ENCODE measurements around the gene CCDC57.

The CCDC57 gene

DNA sequence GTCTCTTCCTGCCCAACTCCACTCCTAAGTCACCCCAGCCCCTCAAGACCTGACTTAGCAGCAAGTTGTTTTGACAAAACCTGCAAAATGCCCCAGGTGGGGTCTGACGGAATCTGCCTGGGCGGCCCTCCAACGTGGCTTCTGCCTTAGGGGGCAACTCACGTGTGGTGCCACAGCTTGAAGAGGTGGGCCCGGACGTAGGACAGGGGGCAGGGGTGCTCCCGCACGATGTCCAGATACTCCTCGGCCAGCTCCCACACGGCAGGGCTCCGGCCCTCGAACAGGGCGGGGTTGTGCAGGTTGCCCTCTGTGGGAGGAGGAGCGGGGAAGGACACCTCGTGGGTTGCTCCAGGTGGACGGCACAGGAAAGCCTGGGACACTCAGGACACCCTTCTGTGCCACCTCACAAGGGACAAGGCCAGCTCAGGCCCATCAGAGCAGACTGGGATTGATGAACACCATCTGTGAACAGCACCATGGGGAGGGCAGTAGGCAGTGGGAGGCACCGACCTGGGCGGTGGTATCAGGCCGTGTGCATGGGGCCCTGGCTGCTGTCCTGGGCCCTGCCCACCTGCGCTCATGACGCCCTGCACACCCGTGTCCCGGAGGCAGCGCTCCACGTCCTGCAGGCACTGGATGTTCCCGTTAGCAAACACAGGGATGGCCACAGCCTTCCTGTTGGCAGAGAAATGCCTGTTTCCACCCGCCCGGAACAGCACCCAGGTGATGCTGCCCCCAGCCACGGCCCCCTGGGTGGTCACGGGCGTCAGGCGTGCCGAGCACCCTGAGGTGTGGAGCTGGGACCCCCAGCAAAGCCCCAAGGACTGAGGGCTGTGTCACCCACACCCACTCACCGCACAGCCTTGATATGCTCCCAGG, 151.4 kb downstream of the CCDC57 start:
- no peak for DNase-seq (ENCODE audit: low read depth)

DNA sequence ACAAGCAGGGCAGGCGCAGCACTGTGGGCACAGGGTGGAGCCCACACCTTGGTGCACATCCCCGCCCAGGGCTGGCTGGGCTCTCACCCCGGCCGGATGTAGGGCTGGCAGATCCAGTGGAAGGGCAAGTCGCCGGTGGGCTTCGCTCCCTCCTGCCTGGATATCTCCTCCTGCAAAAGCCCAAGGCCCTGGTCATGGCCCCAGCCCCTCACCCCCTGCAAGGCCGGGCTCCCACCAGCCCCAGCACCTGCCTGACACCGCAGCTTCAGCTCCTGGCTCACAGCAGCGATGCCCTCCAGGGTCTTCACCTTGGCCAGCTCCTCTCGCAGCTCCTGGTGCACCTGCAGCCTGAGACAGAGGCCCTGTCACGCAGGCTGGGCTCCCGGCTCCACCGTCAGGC, 152.0 kb downstream of the CCDC57 start:
- DNase-seq (ENCODE audit: low read depth) = no peak

DNA sequence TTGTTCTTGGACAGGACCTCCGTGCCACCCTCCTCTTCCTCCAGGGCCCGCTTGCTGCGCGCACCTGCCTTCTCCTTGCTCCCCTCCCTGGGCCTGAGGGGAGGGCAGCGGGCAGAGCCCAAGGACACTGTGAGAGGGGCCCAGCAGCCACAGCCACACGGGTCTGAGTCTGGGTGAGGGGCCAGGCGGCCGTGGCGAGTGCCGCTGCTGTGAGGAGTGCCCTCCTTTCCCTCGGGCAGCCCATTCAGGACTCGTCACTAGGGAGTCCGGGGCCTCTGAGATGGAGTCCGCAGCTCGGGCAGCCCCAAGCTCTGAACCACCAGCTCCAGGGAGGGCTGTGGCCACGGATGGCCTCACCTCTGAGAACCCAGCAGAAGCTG, 152.7 kb downstream of the CCDC57 start:
- no peak for DNase-seq (ENCODE audit: low read depth)

DNA sequence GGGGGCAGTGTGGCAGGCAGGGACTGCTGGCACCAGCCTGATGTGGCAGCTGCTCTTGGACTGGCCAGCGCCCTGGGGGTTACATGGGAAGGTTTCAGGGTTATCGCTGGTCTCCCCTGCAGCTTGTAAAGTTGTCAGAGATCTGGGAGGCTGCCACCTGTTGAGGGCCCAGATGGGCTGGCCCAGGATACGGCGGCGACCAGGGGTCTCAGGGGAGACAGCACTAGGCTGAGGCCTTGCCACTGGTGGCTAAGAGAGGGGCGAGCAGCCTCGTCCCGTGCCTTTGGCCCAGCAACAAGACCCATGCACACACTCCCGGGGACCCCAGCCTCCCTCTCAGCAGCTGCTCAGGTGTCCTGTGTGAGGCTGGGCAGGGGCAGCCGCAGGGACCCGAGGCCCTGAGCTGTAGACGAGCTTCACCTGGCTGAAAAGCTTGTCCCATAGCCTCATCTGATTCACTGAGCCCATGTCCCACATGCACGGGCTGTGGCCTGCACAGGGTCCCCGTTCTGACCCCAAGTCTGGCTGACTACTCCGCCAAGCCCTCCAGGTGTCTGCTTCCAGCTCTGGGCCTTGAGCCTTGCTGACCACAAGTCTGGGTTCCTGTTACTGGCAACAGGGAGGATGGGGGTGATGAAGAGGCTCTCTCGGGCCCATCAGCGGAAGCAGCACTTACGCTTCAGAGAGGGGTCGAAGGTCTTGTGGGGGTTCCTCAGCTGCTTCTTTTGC, 153.2 kb downstream of the CCDC57 start:
- DNase-seq (ENCODE audit: low read depth) = no peak

DNA sequence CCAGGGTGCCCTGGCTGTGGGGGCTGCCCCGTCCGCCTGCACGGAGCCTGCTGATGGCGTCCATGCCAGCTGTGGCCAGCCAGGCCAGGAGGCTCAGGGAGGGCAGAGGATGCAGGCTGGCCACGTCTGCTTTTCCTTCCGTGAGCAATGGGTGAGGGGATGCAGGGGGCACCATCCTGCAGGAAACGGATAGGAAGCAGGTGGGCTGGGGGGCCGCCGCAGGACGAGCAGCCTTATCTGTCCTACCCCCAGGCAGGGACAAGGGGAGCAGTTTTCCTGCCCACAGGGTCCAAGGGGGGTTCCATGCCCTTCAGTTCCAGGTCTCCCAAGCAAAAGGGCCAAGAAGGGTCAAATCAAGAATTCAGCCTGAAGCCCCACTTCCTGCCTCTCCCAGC, 153.8 kb downstream of the CCDC57 start:
- DNase-seq (ENCODE audit: low read depth) = no peak

DNA sequence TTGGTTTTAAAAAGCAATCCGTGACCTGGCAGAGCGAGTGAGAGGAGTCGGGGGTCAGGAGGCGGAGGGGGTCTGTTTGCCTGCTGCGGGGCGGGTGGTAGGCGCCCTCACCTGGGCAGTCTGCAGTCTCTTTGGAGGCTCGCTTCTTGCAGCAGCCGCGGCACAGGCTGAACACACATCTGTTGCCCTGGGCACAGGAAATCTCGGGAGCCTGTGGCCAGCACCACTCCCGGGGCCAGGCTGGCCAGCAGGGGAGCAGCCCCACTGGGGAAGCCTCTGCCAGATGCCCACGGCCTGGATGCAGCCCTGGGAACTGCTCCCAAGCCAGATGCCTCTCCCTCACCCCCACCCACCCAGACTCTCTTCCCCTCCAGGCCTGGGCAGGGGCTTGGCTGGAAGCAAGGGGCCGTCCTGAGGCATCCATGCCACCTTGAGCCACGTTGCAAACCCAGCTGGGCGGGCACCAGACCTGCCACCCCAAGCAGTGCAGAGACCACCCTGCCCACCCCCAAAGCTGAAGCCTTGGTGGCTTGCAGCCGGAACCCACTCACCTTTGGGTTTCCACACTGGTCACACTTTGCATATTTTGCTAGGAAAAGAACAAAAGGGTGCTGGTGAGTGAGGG, 154.3 kb downstream of the CCDC57 start:
- no peak for DNase-seq (ENCODE audit: low read depth)

DNA sequence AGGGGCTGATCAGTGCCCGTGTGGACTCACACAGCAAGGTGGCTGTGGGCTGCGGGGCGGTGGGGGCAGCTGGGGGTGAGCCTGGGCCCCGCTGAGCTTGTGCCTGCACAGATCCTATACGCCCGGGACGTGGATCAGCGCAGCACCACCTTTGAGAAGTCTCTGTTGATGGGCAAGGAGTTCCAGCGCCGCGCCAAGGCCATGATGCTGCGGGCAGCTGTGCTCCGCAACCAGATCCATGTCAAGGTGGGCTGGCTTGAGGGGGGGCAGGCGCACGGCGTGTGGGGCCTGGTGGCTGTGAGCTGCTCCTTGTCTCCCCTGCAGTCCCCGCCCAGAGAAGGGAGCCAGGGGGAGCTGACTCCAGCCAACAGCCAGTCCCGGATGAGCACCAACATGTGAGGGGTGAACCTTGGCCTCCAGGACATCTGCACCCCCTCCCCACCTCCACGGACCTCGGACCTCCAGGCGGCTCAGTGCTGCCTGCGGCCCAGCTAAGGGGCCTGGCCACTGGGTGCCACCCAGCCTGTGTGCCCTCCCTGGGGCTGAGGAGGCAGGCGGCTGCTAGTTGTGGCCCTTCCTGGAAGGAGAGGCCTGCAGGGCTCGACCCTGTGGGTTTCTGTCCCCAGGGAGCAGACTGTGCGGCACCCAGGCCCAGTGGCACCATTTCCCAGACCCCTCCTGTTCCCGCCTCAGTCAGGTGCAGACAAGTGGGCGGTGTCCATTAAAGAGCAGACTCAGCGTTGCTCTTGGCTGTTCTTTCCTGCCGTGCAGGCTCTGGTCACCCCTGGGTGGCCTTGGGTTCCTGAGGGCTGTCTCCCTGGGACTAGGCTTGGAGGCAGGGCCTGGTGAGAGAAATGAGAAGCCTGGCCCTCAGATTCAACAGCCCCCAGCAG, 155.7 kb downstream of the CCDC57 start:
- DNase-seq (ENCODE audit: low read depth) = no peak

DNA sequence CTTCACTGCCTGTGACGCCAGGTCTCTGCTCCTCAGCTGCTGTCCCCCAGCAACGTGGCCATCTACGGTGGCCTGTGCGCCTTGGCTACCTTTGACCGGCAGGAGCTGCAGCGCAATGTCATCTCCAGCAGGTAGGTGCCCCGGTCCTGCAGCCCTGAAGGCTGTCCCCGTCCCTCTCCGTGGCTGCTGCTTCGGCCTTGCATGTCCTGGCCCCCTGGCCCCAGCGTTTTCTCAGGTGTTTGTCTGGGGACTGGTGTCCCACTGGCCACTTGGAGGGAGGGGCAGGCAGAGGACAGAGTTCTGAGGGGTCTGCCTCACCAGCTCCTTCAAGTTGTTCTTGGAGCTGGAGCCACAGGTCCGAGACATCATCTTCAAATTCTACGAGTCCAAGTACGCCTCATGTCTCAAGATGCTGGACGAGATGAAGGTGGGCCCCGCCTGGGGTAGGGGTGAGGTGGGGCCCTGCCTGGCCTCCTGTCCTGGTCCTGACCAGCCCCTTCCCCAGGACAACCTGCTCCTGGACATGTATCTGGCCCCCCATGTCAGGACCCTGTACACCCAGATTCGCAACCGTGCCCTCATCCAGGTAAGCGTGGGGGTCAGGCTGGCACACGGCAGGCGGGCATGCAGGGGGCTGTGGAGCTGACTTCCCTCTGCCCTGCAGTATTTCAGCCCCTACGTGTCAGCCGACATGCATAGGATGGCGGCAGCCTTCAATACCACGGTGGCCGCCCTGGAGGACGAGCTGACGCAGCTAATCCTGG, 156.5 kb downstream of the CCDC57 start:
- DNase-seq (ENCODE audit: low read depth) = no peak

DNA sequence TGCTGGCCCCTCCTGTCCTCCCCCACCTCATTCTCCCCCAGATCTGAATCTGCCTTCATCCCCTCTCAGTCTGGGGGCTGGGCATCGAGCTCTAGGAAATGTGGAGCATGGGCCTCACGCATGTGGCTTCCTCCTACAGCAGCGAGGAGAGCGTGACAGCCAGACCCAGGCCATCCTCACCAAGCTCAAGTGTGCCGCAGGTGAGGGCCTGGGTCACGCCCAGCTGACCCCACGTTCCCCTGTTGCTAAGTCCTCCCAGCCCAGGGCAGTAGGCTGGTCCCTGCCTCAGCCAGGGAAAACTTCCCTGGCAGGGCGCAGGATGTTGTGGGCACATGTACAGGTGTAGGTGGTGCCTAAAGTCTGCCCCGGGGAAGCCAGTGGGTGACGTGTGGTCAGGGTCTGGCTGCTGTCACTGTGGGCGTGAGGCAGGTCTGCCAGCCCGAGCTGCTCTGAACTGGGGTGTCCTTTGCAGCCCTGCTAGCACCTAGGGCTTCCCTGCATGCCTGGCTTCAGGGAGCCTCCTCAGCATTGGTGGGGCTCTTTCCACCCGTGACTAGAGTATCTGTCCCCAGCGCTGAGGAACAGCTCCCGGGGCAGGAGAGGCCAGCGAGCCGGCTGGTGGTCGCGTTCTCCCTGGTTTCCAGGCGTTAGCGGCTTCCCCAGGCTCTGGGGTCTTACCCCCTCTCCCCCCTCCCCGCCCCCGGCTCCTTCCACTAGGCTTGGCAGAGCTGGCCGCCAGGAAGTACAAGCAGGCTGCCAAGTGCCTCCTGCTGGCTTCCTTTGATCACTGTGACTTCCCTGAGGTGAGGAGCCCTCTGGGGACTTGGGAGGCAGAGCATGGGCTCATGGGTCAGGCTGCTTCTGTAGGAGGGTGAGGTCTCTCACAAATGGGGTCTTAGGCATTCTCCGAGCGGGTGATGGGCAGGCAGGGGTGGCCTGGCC, 157.3 kb downstream of the CCDC57 start:
- no peak for DNase-seq (ENCODE audit: low read depth)

DNA sequence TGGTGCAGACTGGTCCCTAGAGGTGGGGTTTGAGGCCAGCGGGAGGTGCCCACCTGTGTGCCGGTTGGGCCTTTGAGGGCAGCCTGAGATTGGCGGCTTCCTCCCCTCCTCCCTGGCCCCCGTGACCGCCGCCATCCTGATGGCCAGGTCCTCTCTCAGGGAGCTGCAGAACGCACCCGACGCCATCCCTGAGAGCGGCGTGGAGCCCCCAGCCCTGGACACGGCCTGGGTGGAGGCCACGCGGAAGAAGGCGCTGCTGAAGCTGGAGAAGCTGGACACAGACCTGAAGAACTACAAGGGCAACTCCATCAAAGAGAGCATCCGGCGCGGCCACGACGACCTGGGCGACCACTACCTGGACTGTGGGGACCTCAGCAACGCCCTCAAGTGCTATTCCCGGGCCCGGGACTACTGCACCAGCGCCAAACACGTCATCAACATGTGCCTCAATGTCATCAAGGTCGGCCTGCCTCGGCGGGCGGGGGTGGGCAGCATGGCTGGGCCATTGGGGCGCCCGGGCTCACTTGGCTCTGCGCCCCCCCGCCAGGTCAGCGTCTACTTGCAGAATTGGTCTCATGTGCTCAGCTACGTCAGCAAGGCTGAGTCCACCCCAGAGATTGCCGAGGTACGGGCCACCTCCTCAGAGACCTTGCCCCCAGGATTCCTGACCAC, 158.2 kb downstream of the CCDC57 start:
- DNase-seq (ENCODE audit: low read depth) = no peak

DNA sequence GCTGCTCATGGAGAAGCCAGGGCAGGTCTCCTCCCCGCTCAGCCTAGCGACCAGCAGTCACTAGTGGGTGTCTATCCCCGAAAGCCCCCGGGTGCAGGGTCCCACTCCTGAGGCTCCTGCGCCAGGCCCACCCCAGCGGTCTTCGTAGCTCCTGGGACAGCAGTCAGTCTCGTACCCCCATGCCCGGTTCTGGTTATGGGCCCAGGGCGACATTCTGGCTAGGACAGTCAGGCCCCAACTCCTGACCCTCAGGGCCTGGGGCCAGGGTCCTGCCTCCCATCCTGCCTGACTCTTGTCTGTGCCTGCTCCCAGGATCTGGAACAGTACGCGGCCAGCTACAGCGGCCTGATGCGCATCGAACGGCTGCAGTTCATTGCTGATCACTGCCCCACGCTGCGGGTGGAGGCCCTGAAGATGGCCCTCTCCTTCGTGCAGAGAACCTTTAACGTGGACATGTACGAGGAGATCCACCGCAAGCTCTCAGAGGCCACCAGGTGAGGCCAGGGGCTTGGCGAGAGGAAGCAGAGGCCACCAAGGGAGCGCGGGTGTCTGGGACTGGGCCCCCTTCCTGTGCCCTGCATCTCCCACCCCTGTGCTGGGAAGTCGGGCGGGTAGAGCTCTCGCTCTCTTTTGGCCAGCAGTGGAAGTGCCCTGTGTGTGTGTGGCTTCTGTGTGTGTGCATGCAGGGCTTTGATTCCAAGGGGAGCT, 158.9 kb downstream of the CCDC57 start:
- no peak for DNase-seq (ENCODE audit: low read depth)

DNA sequence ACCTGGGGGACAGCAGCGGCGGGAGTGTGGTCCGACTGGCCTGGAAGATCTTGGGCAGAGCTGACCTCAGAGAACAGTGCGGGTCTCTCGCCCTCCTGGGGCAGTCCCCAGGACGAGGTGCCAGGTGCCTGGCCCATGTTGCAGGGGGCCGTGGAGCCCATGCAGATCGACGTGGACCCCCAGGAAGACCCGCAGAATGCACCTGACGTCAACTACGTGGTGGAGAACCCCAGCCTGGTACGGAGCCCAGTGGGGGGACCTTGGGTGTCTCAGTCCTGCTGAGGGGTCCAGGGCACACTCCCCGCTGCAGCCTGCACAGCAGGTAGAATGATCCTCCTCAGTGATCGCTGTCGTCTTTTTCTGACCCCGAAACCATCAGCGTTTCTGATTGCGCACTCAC, 159.5 kb downstream of the CCDC57 start:
- no peak for DNase-seq (ENCODE audit: low read depth)

DNA sequence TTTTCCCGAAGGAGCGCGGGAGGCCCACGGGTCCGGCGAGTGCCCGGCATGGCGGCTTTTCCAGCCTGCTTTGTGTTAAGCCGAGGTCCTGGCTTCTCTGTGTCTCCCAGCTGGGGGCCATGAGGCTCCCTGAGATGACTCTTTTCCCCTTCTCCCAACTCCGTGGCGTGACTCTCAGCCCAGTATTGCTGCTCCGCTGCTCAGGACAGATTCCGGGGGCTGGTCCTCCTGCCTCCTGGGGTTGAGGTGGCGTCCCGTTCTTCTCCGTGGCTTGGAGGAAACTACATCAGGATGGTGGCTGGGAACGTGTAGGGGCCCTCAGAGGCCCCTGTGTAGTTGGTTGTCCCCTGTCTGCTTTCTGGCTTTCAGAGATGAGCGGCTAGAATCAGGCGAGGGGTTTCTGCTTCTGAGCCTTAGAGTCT, 160.0 kb downstream of the CCDC57 start:
- DNase-seq (ENCODE audit: low read depth) = no peak

DNA sequence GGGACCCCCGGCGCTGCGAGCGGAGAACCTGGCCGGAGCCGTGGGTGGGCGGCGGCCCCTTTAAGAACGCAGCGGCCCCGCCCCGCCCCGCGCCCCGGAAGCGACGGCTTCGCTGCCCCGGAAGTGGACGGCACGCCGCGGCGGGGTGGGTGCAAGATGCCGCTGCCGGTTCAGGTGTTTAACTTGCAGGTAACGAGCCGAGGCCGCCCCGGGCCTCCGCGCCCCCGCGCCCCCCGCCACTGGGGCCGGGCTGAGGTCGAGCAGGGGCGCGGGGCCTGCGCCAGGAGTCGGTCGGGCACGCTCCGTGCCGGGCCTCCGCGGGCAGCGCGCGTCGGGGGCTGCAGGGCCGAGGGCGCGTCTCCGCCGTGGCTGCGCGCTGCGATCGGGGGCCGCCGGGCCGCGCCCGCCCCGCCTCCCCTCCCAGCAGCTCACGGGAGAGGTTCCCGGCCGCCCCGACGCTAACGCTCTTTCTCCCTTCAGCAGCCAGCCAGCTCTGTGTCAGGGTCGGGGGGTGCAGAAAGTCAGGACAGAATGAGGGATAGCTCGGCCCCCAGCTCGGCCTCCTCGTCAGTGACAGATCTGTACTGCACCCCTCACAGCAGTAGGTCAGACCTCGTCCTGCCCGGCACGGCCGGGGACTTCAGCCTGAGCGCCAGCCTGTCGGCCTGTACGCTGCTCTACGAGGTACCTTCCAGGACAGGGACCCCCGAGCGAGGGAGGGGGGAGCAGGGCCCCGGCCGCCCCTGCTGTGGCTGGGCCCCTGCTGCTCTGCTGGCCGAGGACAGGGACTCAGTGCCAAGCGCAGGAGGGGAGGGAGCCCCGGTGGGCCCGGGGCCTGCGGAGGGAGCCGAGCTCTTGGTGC, 160.6 kb downstream of the CCDC57 start, which contains the start of the genes GPS1 and RFNG:
Gene GPS1, plus strand, starts transcription at position 123 of the 862 bp plus-strand sequence. Its CDS starts 34 bp downstream, at position 157.
Gene RFNG, minus strand, starts transcription at position 36 of the 862 bp plus-strand sequence. CDS start 45 bp downstream, outside the sequence.
- DNase-seq (ENCODE audit: low read depth) = peak; percentile 78
